GM12878 (cell line): Measurements from ENCODE around the gene CACNA2D1. TPM values are rescaled to one million over a fixed set of nuclear protein-coding genes. Genes with fewer than 3 reads are reported as not detected.

Experiments used
- ATAC-seq: fragments of 200-7000 bp; cut with Tn5 transposase; 3 replicates; pipeline ENCODE4 v1.9.1; 2020; ENCODE audit warnings: mild to moderate bottlenecking, moderate library complexity
- BruUV-seq: library from RNA; stranded (reverse); fragments of 400-500 nt; replicated peaks from 2 replicates; lab custom pipeline; 2021; lab: Mats Ljungman, UMichigan
- CTCF ChIA-PET: fragments of 300-600 bp; sonication (Branson Sonifier 250); formaldehyde crosslinking; extraction: SDS; loops from one replicate; lab custom pipeline; 2021; ENCODE audit warnings: inconsistent platforms; lab: Yijun Ruan, JAX
- POLR2A ChIA-PET: fragments of 350-600 bp; formaldehyde crosslinking; extraction: SDS; loops from one replicate; lab custom pipeline; 2021; ENCODE audit warnings: inconsistent platforms; lab: Charles Lee
- RAD21 ChIA-PET: fragments of 300-600 bp; sonication (Branson Sonifier 250); formaldehyde crosslinking; loops from one replicate; lab custom pipeline; 2023; ENCODE audit warnings: antibody characterized with exemption; ENCODE audit not compliant: unreplicated experiment; lab: Charles Lee
- SMC1A ChIA-PET: fragments of 300-600 bp; sonication (Branson Sonifier 250); formaldehyde crosslinking; loops from one replicate; lab custom pipeline; 2023; ENCODE audit not compliant: unreplicated experiment, uncharacterized antibody; lab: Charles Lee
- DNase-seq: peaks from one replicate; pipeline ENCODE4 v3.0.0-alpha.2; 2011; ENCODE audit warnings: low read depth, low spot score
- FAIRE-seq: peaks from 3 replicates; lab custom pipeline; 2011; peaks lifted over from hg19 to GRCh38; lab: Jason Lieb, UNC
- H2AFZ ChIP-seq: 2 replicates; pipeline ENCODE4 v1.6.0; 2011; ENCODE audit warnings: low read depth, low read length, control low read depth; ENCODE audit not compliant: control insufficient read depth
- H3K27ac ChIP-seq: 2 replicates; pipeline ENCODE4 v1.5.1; 2011; ENCODE audit warnings: control low read depth; ENCODE audit not compliant: control insufficient read depth, insufficient read depth
- H3K27me3 ChIP-seq, 2 experiments: replicated peaks in 1 of 2; 2 replicates each; pipeline versions ENCODE4 v1.6.0 to v1.6.1; 2011; ENCODE audit warnings: low read length in 1 of 2; ENCODE audit not compliant: control insufficient read depth in 2 of 2, insufficient read depth in 2 of 2
- H3K36me3 ChIP-seq, 2 experiments: 2 replicates each; pipeline ENCODE4 v1.5.1; 2011; ENCODE audit warnings: low read length in 1 of 2; ENCODE audit not compliant: control insufficient read depth in 2 of 2, insufficient read depth in 2 of 2
- H3K4me1 ChIP-seq: 2 replicates; pipeline ENCODE4 v1.6.1; 2011; ENCODE audit warnings: mild to moderate bottlenecking, low read length, moderate library complexity, mixed read lengths; ENCODE audit not compliant: control insufficient read depth, insufficient read depth
- H3K4me2 ChIP-seq: 2 replicates; pipeline ENCODE4 v1.6.0; 2011; ENCODE audit warnings: control low read depth; ENCODE audit not compliant: control insufficient read depth, insufficient read depth
- H3K4me3 ChIP-seq: fragments of 200-600 bp; sonication (generic); 2 replicates; pipeline ENCODE4 v1.5.1; 2016
- H3K79me2 ChIP-seq: 2 replicates; pipeline ENCODE4 v1.6.0; 2011; ENCODE audit warnings: low read length; ENCODE audit not compliant: control insufficient read depth, insufficient read depth
- H3K9ac ChIP-seq: 2 replicates; pipeline ENCODE4 v1.8.0; 2011; ENCODE audit warnings: low read length, control low read depth, mixed read lengths; ENCODE audit not compliant: control insufficient read depth, insufficient read depth
- H3K9me3 ChIP-seq: replicated peaks from 3 replicates; pipeline ENCODE4 v1.5.1; 2011; ENCODE audit warnings: mild to moderate bottlenecking, low read length; ENCODE audit not compliant: control insufficient read depth, insufficient read depth
- H4K20me1 ChIP-seq: 2 replicates; pipeline ENCODE4 v1.6.0; 2011; ENCODE audit not compliant: control insufficient read depth, insufficient read depth
- EGR1 ChIP-seq, 2 experiments: IDR thresholded peaks; 1 replicate in 1 of 2; 2 replicates in 1 of 2; pipeline ENCODE4 v1.6.1; 2011 to 2012; ENCODE audit warnings: low read depth in 2 of 2, low read length in 2 of 2, borderline replicate concordance in 1 of 2, mild to moderate bottlenecking in 1 of 2, moderate library complexity in 1 of 2
- GATAD2B ChIP-seq: fragments of 450-650 bp; conservative IDR thresholded peaks from 2 replicates; pipeline ENCODE4 v1.6.1; 2017; ENCODE audit warnings: low read depth, mild to moderate bottlenecking, moderate library complexity
- KDM1A ChIP-seq: fragments of 200-600 bp; sonication (generic); IDR thresholded peaks from 2 replicates; pipeline ENCODE4 v1.6.1; 2016; ENCODE audit warnings: borderline replicate concordance
- KLF5 ChIP-seq: fragments of 450-650 bp; IDR thresholded peaks from 2 replicates; pipeline ENCODE4 v1.6.1; 2014; ENCODE audit warnings: mild to moderate bottlenecking; ENCODE audit not compliant: partially characterized antibody
- RUNX3 ChIP-seq: IDR thresholded peaks from 2 replicates; pipeline ENCODE4 v1.6.1; 2012; ENCODE audit warnings: low read length, inconsistent platforms
- ZNF384 ChIP-seq: IDR thresholded peaks from 2 replicates; pipeline ENCODE4 v1.6.1; 2012; ENCODE audit warnings: low read depth, mild to moderate bottlenecking, low read length, improper control_type of control experiment, borderline replicate concordance
- WGBS: methylation state at CpG from one replicate; pipeline ENCODE4 v1.1.6; 2016; ENCODE audit warnings: low lambda C conversion rate; ENCODE audit not compliant: insufficient replicate concordance, insufficient coverage; ENCODE audit errors: missing lambda C conversion rate; 5-methylcytosine and 5-hydroxymethylcytosine counted together
- in situ Hi-C: fragments of 300-500 bp; cut with MboI; formaldehyde crosslinking; loops from 9 replicates; pipeline ENCODE4 v1.14.3; 2018; ENCODE audit warnings: mixed read lengths
- intact Hi-C: fragments of 100-400 bp; cut with micrococcal nuclease; formaldehyde crosslinking; loops from one replicate; pipeline ENCODE4 v1.14.2; 2022; ENCODE audit not compliant: unreplicated experiment
- polyA plus RNA-seq, 11 experiments: library from polyadenylated mRNA; depleted of rRNA in 4 of 11; unstranded in 6 of 11; stranded (reverse) in 5 of 11; fragments of >200 nt; fragmentation: Nextera tagmentation in 4 of 11; fragmentation: Illumina TruSeq in 1 of 11; extraction: Ambion mirVana in 4 of 11; extraction: Trizol in 1 of 11; gene quantifications; 1 replicate in 1 of 11; 2 replicates in 10 of 11; pipeline versions ENCODE4 v1.2.1 to v1.2.3, GENCODE V29; 2011 to 2016; ENCODE audit warnings: inconsistent platforms in 2 of 11, missing spikeins in 2 of 11, low read depth in 1 of 11
- total RNA-seq, 4 experiments: library from RNA; depleted of rRNA in 3 of 4; stranded (reverse); fragments of >200 nt in 3 of 4; fragmentation: Illumina TruSeq in 1 of 4; extraction: Trizol in 1 of 4; gene quantifications; 2 replicates each; pipeline versions ENCODE4 v1.2.1 to v1.2.3, GENCODE V29; 2013 to 2021
- TF ChIP-seq, protein P1 (sequence below): fragments of 450-650 bp; IDR thresholded peaks from 2 replicates; pipeline ENCODE4 v1.6.1; 2017; ENCODE audit warnings: borderline replicate concordance
- TF ChIP-seq, protein P2 (sequence below): IDR thresholded peaks from 2 replicates; pipeline ENCODE4 v1.6.1; 2012; ENCODE audit warnings: low read length, inconsistent platforms
- TF ChIP-seq, protein P3 (sequence below): IDR thresholded peaks from 2 replicates; pipeline ENCODE4 v1.6.1; 2012; ENCODE audit warnings: mild to moderate bottlenecking, low read depth, low read length
- TF ChIP-seq, protein P4 (sequence below): fragments of 450-650 bp; IDR thresholded peaks from 2 replicates; pipeline ENCODE4 v1.6.1; 2017; ENCODE audit warnings: mild to moderate bottlenecking, moderate library complexity

CACNA2D1 gene
- total and polyA plus RNA-seq, 10 of the 15 experiments (the other 5 are each of a cell fraction or from before 2014, with no cell fraction given), result 0.14 to 14.8 (median 0.97) TPM

DNA sequence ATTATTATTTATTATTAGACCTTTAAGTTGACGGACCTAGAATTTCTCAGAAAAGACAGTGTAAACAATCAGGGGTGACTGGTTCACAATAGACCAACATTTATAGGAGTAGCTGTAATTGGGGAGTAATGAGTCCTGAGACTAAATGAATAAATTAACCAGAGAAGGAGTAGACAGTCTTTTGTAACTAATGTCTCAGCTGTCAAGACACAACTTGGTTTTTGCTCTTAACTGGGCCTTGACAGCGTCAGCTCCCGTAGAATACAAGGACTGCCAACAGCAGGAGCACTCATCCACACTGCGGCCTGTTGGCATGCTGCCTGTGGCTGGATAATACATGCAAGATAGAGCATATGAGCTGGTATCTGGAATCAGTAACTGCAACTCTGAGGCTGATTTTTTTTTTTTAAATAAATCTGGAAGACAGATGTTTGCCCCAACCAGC, 123.9 kb downstream of the CACNA2D1 start:
- SMC1A ChIA-PET, result interaction anchor here (0.8 to 1.4 kb wide), 3 partner anchors 8 to 37 kb away, joined by 3 read pairs; no protein-coding TSS in a partner anchor
- intact Hi-C loops (no loop called here), in situ Hi-C loops (no loop called here)
- H3K79me2 ChIP-seq, result no peaks in the 10 kb centered on the region
- ATAC-seq, result peak; percentile 33
- no peak overlapping the region for H3K9ac ChIP-seq
- H3K27ac ChIP-seq, result no peak overlapping the region
- no peak overlapping the region for H2AFZ ChIP-seq
- no peaks in the 10 kb centered on the region for H3K27me3 ChIP-seq
- no peak overlapping the region for H3K4me2 ChIP-seq
- no peak for DNase-seq
- H3K36me3 ChIP-seq, result no peaks in the 10 kb centered on the region
- no peaks in the 10 kb centered on the region for H3K4me1 ChIP-seq
- no peak overlapping the region for H3K4me3 ChIP-seq
- POLR2A ChIA-PET, result no interaction called here
- no TSS peak for BruUV-seq
- WGBS, result 35% methylated on average over 4 of the region's 4 CpGs
- CTCF ChIA-PET, result interaction anchor here (0.6 to 2.2 kb wide), 4 partner anchors 21 to 184 kb away, joined by 3 to 6 read pairs (median 4); no protein-coding TSS in a partner anchor
- RAD21 ChIA-PET, result interaction anchor here (0.7 to 1.1 kb wide), 2 partner anchors 10 to 62 kb away, joined by 3 read pairs; no protein-coding TSS in a partner anchor
- H4K20me1 ChIP-seq, result no peaks in the 10 kb centered on the region
- no peaks in the 10 kb centered on the region for H3K9me3 ChIP-seq
- FAIRE-seq, result no peak
- TF ChIP-seq, protein P1, sequence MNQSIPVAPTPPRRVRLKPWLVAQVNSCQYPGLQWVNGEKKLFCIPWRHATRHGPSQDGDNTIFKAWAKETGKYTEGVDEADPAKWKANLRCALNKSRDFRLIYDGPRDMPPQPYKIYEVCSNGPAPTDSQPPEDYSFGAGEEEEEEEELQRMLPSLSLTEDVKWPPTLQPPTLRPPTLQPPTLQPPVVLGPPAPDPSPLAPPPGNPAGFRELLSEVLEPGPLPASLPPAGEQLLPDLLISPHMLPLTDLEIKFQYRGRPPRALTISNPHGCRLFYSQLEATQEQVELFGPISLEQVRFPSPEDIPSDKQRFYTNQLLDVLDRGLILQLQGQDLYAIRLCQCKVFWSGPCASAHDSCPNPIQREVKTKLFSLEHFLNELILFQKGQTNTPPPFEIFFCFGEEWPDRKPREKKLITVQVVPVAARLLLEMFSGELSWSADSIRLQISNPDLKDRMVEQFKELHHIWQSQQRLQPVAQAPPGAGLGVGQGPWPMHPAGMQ, result no peak
- TF ChIP-seq EGR1 (IDR thresholded peaks at IDR 0.05; ENCODE audit: borderline replicate concordance in 1 of 2, low read depth in 2 of 2, low read length in 2 of 2) (no peak), ZNF384 (no peak), KLF5 (no peak), GATAD2B (no peak), KDM1A (no peak), RUNX3 (no peak)
- TF ChIP-seq, protein P2, sequence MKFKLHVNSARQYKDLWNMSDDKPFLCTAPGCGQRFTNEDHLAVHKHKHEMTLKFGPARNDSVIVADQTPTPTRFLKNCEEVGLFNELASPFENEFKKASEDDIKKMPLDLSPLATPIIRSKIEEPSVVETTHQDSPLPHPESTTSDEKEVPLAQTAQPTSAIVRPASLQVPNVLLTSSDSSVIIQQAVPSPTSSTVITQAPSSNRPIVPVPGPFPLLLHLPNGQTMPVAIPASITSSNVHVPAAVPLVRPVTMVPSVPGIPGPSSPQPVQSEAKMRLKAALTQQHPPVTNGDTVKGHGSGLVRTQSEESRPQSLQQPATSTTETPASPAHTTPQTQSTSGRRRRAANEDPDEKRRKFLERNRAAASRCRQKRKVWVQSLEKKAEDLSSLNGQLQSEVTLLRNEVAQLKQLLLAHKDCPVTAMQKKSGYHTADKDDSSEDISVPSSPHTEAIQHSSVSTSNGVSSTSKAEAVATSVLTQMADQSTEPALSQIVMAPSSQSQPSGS, result no peak
- TF ChIP-seq, protein P3, sequence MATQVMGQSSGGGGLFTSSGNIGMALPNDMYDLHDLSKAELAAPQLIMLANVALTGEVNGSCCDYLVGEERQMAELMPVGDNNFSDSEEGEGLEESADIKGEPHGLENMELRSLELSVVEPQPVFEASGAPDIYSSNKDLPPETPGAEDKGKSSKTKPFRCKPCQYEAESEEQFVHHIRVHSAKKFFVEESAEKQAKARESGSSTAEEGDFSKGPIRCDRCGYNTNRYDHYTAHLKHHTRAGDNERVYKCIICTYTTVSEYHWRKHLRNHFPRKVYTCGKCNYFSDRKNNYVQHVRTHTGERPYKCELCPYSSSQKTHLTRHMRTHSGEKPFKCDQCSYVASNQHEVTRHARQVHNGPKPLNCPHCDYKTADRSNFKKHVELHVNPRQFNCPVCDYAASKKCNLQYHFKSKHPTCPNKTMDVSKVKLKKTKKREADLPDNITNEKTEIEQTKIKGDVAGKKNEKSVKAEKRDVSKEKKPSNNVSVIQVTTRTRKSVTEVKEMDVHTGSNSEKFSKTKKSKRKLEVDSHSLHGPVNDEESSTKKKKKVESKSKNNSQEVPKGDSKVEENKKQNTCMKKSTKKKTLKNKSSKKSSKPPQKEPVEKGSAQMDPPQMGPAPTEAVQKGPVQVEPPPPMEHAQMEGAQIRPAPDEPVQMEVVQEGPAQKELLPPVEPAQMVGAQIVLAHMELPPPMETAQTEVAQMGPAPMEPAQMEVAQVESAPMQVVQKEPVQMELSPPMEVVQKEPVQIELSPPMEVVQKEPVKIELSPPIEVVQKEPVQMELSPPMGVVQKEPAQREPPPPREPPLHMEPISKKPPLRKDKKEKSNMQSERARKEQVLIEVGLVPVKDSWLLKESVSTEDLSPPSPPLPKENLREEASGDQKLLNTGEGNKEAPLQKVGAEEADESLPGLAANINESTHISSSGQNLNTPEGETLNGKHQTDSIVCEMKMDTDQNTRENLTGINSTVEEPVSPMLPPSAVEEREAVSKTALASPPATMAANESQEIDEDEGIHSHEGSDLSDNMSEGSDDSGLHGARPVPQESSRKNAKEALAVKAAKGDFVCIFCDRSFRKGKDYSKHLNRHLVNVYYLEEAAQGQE, result no peak
- TF ChIP-seq, protein P4, sequence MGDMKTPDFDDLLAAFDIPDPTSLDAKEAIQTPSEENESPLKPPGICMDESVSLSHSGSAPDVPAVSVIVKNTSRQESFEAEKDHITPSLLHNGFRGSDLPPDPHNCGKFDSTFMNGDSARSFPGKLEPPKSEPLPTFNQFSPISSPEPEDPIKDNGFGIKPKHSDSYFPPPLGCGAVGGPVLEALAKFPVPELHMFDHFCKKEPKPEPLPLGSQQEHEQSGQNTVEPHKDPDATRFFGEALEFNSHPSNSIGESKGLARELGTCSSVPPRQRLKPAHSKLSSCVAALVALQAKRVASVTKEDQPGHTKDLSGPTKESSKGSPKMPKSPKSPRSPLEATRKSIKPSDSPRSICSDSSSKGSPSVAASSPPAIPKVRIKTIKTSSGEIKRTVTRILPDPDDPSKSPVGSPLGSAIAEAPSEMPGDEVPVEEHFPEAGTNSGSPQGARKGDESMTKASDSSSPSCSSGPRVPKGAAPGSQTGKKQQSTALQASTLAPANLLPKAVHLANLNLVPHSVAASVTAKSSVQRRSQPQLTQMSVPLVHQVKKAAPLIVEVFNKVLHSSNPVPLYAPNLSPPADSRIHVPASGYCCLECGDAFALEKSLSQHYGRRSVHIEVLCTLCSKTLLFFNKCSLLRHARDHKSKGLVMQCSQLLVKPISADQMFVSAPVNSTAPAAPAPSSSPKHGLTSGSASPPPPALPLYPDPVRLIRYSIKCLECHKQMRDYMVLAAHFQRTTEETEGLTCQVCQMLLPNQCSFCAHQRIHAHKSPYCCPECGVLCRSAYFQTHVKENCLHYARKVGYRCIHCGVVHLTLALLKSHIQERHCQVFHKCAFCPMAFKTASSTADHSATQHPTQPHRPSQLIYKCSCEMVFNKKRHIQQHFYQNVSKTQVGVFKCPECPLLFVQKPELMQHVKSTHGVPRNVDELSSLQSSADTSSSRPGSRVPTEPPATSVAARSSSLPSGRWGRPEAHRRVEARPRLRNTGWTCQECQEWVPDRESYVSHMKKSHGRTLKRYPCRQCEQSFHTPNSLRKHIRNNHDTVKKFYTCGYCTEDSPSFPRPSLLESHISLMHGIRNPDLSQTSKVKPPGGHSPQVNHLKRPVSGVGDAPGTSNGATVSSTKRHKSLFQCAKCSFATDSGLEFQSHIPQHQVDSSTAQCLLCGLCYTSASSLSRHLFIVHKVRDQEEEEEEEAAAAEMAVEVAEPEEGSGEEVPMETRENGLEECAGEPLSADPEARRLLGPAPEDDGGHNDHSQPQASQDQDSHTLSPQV, result no peak
